ENCODE data around the gene GLRX5. TPM values are rescaled to one million over a fixed set of nuclear protein-coding genes. Genes with fewer than 3 reads are reported as not detected.

Gene GLRX5
- total RNA-seq, 1 donor from 2014 or later = 59.4 TPM

DNA sequence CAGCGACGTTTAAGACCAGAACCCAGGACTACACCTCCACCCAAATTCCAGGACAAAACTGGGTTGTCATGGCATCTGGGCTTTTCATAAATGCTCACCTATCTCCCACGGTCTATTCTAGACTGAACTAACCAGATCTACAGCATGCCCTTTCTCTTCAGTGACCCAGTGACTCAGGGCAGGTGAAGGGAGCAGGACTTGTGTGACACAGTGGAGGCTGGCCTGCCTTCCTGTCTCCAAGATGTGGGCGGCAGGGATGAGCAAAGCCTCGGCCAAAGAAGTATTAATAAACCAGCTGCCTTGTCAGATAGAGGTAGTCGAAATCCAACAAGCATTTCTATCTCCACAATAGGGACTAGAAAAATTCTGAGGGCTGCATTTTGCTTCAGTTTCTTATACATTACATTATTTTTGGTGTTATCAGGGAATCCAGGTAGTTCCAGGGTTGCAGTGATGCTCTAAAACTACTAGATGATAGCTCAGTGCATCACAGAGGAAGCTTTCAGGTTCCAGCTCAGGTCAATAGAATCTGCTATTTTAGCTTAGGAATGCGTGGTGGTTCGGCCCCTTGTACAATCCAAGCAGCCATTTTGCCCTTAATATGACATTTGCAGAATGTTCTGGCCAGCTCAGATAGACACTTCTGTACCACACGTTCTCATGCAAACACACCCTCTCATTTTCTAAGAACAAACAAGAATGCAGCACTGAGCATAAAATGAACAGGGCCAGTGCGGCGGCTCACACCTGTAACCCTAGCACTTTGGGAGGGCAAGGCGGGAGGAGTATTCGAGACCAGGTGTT is 4.2 kb upstream of the GLRX5 start:
- peak overlapping the region; percentile 62 for H3K4me3 Mint-ChIP-seq
- H3K27ac Mint-ChIP-seq = peak overlapping the region; percentile 62
- TF ChIP-seq, protein P1, sequence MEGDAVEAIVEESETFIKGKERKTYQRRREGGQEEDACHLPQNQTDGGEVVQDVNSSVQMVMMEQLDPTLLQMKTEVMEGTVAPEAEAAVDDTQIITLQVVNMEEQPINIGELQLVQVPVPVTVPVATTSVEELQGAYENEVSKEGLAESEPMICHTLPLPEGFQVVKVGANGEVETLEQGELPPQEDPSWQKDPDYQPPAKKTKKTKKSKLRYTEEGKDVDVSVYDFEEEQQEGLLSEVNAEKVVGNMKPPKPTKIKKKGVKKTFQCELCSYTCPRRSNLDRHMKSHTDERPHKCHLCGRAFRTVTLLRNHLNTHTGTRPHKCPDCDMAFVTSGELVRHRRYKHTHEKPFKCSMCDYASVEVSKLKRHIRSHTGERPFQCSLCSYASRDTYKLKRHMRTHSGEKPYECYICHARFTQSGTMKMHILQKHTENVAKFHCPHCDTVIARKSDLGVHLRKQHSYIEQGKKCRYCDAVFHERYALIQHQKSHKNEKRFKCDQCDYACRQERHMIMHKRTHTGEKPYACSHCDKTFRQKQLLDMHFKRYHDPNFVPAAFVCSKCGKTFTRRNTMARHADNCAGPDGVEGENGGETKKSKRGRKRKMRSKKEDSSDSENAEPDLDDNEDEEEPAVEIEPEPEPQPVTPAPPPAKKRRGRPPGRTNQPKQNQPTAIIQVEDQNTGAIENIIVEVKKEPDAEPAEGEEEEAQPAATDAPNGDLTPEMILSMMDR (conservative IDR thresholded peaks at IDR 0.05) = no peak

GRCh38 chr14:95531473-95531872 is 3.4 kb upstream of the GLRX5 start:
- no peak overlapping the region for H3K4me3 Mint-ChIP-seq
- H3K27me3 Mint-ChIP-seq = no peaks in the 10 kb centered on the region
- no peak overlapping the region for H3K27ac Mint-ChIP-seq

More for the DNA sequence above, 4.2 kb upstream of the GLRX5 start:
- H3K9me3 Mint-ChIP-seq = no peaks in the 10 kb centered on the region
- DNase-seq (ENCODE audit: extremely low spot score, unreplicated experiment) = no peak
- peaks cover 8% of the 10 kb centered on the region for H3K36me3 Mint-ChIP-seq
- peaks cover 33% of the 10 kb centered on the region for H3K4me1 Mint-ChIP-seq (ENCODE audit: unreplicated experiment)
- no peaks in the 10 kb centered on the region for H3K27me3 Mint-ChIP-seq

GRCh38 chr14:95531969-95532368 is 2.9 kb upstream of the GLRX5 start:
- DNase-seq (ENCODE audit: extremely low spot score, unreplicated experiment) = no peak
- Mint-ChIP-seq H3K4me1 (ENCODE audit: unreplicated experiment) (peaks cover 40% of the 10 kb centered on the region), H3K9me3 (no peaks in the 10 kb centered on the region), H3K27me3 (no peaks in the 10 kb centered on the region), H3K4me3 (peak overlapping the region; percentile 99), H3K27ac (peak overlapping the region; percentile 24), H3K36me3 (peaks cover 8% of the 10 kb centered on the region)
- TF ChIP-seq, protein P1 (conservative IDR thresholded peaks at IDR 0.05) = no peak

More at GRCh38 chr14:95531473-95531872, 3.4 kb upstream of the GLRX5 start:
- TF ChIP-seq, protein P1 (conservative IDR thresholded peaks at IDR 0.05) = no peak
- Mint-ChIP-seq H3K9me3 (no peaks in the 10 kb centered on the region), H3K4me1 (ENCODE audit: unreplicated experiment) (peaks cover 36% of the 10 kb centered on the region), H3K36me3 (peaks cover 8% of the 10 kb centered on the region)
- no peak for DNase-seq (ENCODE audit: extremely low spot score, unreplicated experiment)

DNA sequence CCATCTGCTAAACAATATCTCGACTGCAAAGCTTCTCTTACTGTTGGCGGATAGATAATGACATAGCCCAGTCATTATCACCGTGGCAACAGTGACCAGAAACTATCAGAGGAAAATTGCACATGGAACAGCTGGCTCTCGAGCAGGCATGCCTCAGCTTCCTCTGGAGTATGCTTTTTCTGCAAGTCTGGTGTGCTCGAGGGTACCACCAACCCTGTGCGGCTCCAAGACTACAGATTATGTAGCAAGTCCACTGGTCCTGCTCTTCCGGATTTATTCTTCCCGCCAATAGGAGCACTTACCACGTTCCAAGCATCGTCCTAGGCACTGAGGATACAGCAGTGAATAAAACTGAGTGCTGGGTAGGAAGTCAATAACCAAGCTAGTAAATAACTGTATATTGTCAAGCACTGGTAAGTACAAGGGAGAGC is 1.4 kb upstream of the GLRX5 start:
- H3K27me3 Mint-ChIP-seq = no peaks in the 10 kb centered on the region
- peak overlapping the region; percentile 99 for H3K27ac Mint-ChIP-seq
- H3K4me1 Mint-ChIP-seq (ENCODE audit: unreplicated experiment) = peaks cover 48% of the 10 kb centered on the region
- H3K36me3 Mint-ChIP-seq = peaks cover 8% of the 10 kb centered on the region
- no peaks in the 10 kb centered on the region for H3K9me3 Mint-ChIP-seq
- TF ChIP-seq, protein P1 (conservative IDR thresholded peaks at IDR 0.05) = no peak
- peak overlapping the region; percentile 99 for H3K4me3 Mint-ChIP-seq
- DNase-seq (ENCODE audit: extremely low spot score, unreplicated experiment) = no peak

DNA sequence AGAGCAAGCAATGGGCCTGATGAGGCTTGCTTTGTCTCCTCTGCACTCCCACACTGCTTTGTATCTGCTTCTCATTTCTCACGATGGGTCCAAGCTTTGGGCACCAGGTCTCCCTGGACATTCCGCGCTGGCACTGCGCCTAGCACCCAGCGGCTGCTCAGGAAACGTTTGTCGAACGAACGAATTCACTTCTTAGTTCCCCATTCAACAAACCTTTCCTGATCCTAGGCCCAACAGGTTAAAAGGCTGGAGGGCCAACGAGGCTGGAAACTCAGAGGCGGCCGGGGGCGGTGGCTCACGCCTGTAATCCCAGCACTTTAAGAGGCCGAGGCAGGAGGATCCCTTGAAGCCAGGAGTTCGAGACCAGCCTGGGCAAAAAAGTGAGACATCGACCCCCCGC is 1.0 kb upstream of the GLRX5 start:
- TF ChIP-seq, protein P1 (conservative IDR thresholded peaks at IDR 0.05) = no peak
- H3K27ac Mint-ChIP-seq = peak overlapping the region; percentile 99
- H3K9me3 Mint-ChIP-seq = no peaks in the 10 kb centered on the region
- H3K36me3 Mint-ChIP-seq = peaks cover 8% of the 10 kb centered on the region
- no peak for DNase-seq (ENCODE audit: extremely low spot score, unreplicated experiment)
- H3K4me3 Mint-ChIP-seq = peak overlapping the region; percentile 99
- peaks cover 49% of the 10 kb centered on the region for H3K4me1 Mint-ChIP-seq (ENCODE audit: unreplicated experiment)
- H3K27me3 Mint-ChIP-seq = no peaks in the 10 kb centered on the region

Measured in type B pancreatic cell (in vitro differentiated cells).